Stimulated activated CD4-positive, alpha-beta T cell treated with anti-CD3 and anti-CD28 coated beads, Interleukin-12 subunit alpha, Interleukin-12 subunit beta, amount 100 ng/mL, for 4 hours (primary cell): ENCODE results near the gene SBF2.

ENCODE experiments used
- DNase-seq: peaks from one replicate; pipeline ENCODE4 v3.0.0-alpha.2; 2020

Gene SBF2

DNA sequence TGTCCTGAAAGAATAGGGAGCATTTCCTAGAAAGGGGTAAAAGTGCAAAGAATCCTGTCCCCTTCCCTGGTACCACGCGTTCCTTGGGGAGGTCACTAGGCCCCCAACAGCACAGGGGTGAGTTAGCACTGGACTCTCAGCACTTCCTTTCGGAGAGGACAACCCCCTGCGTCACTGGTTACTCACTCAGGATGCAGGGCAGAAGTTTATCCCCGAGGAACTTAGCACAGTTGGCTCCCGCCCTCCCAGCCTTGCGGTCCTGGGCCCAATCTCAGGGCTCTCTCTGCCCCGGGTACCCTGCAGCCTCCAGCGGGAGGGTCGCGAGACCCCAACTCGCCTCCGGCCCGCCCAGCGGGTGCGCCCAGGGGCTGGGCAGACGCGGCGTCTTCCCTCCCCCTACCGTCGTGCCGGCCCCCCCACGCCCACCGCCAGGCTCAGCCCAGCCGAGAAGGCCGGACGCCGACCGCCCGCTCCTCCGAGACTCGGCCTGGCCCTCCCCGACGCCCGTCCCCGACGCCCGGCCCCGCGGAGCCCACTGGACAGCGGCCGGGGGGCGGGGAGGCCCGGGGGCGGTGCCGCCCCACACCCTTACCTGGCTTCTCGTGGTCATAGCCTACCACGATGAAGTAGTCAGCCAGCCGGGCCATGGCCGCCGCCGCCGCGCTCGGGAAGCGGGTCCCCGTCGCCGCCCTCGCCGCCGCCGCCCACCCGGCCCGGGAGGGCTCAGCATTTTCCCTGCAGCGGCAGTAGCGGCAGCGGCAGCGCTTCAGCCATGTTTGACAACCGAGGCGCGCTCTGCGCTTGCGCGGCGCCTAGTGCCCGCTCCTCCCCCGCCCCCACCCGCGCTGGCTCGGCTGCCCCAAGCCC is at the start of gene SBF2:
Gene SBF2 (minus strand): TSS at position 797 of the 867 bp plus-strand sequence. CDS start 150 bp downstream, at position 647.
- peak; percentile 80 for DNase-seq

DNA sequence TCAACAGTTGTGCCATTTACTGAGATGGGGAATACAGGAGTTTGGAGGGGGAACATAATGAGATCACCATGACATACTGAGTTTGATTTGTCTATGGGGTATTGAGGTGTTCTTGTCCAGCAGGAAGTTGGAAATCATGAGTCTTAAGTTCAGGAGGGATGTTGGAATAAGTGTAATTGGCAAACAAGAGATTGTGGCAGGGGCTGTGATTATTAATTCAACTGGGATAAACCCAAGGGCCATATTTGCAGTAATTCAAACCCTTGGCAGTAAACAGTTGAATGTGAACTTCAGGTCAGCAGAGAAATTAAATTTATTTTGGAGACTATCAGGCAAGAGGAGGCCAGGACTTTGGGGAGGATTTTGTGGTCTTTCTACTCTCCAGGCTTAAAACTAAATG is 44.3 kb upstream of the SBF2 start:
- no peak for DNase-seq

DNA sequence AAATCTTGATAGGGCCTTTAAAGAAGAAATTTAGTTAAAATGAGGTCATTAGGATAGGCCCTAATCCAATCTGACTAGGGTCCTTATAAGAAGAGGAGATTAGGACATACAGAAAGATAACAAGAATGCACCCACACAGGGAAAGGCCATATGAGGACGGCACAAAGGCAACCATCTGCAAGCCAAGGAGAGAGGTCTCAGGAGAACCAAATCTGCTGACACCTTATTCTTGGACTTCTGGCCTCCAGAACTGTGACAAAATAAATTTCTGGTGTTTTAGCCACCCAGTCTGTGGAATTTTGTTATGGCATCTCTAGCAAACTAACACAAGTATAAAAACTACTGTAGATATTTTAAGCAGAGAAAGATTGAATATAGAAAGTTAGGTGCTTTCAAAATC is 39.5 kb upstream of the SBF2 start:
- no peak for DNase-seq

DNA sequence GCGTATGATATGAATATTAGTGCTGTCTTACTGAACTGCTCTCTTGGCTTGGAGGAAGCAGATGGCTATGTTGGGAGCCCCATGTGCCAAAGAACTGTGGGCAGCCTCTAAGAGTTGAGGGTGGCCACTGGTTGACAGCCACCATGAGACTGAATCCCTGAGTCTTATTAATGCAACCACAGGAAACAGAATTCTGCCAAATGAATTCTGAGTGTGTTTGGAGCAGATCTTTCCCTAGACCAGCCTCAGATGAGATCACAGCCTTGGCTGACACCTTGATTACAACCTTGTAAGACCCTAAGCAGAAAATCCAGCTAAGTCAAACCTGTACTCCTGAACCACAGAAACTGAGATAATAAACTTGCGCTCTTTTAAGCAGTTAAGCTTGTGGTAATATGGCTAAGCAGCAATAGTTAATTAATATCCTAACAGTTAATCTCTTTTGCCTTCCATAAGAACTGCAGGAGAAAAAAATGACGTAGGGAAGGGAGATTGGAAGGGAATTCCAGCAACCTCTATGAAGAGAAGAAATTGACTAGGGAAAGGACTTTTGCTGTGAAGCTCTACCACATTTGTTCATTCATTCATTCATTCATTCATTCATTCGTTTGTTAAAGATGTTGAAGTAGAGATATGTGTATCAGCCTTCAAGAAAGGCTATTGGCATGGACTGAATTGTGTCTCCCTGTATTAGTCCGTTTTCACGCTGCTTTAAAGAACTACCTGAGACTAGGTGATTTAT is 37.7 kb upstream of the SBF2 start:
- DNase-seq = no peak

DNA sequence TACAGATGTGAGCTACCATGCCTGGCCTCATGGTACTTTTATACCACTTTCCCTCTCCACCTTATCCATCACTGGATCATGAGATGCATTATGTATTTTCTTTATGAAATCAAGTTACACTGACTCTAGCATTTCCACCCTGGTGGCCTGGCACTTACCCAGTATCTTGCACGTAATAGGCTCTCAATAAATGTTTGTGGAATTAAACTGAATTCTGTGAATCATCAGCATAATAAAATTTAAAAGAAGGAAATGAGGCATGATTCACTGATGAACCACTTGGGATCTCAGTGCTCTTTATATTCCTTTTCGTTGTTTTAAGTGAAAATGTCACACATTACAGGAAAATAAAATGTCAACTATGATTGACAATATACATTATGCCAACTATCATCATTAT is 35.9 kb upstream of the SBF2 start:
- DNase-seq = no peak

DNA sequence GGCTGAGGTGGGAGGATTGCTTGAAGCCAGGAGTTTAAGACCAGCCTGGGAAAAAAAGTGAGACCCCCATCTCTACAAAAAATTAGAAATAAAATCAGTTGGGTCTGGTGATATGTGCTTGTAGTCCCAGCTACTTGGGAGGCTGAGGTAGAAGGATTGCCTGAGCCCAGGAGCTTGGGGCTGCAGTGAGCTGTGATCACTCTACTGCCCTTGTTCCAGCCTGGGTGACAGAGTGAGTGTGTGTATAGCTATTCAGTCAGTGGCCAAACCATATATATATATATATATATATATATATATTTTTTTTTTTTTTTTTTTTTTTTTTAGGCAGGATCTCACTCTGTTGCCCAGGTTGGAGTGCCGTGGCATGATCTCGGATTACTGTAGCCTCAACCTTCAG is 35.3 kb upstream of the SBF2 start:
- no peak for DNase-seq

DNA sequence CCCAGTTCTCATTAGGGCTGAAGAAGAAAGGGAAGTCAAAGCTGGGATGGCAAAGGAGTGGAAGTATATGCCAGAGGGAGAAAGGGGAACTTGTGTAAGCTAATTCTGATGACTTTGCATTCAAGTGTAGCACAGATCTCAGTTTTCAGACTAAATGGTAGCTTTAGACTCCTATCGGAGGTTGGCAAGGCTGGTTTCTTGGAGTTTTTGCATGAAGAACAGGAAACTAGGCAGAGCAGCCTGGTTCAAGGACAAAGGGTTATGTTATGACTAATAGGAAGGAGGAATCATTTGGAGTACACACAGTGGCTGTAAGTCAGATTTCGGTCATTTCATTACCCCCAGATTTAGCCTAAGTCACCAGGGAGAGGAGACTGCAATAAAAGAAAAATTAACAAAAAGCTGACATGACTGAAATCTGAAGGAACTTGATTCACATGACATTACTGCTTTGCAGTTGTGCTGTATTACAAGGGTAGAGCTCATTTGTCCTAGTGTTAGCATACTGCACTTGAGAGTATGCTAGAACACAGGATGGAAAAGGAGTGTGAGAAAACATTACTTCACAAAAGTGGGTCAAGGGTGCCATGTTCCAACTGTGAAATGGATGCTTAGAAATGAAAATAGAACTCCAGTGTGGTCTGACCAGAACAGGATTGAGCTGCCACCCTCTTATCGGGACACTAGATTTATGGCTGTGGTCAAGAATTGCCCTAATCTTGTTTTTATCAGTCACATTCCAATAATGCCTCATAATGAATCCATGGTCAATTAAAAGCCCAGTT is 34.5 kb upstream of the SBF2 start:
- no peak for DNase-seq

DNA sequence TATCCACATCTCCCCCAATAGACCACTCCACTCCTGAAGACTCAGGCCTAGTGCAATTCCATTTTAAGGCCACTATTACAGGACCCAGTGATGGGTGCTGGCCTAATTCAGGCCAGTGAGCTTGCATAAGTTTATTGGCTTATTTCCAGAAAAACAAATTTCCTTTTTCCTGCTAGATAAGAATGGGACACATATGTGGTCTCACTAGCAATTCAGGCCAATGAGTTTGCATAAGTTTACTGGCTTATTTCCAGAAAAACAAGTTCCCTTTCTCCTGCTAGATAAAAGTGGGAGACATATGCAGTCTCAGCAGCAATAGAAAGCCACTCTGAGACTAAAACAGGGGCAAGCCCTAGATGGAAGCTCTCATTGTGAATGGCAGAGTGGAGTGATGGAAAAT is 33.2 kb upstream of the SBF2 start:
- no peak for DNase-seq

DNA sequence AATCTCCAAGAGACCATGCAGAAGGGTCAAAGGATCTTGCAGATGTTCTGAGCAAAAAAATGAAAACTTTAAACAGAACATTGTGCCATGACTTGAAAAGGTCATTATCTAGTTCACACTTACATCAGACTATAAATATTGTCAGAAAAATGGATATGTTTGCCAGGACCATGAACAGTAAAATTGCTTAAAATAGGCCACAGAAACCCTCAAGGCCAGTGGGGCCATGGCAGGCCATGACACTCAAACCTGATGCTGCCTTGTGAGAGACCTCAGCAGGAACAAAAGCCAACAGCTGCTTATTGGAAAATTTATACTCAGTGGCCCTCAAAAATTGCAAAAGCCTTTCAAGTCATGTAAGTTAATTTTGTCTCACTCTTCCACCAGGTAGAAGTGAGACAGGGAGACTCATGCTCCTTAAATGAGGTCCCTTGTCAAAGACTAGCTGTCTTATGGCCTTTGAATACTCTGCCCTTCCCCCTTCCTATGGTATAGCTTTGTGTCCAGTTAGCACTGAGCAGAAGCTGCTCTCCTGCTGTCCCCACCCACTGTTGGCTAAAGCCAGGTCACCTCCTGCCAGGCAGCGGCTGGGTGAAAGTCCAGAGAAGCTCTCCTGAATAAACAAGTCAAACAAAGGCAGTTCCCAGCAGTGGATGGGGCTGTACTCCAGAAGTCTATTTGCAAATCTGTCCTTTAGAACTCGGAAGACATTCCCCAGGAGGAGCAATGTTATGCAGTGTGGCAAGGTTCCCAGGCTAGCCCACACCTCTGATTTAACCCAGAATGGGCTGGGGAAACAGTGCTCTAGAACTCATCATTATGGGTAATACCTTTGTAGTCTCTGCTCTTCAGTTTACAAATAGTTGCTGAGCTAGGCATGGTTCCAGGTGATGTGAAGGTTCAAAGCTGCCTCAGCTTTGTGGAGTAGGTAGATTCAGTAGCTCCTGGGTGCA is 32.3 kb upstream of the SBF2 start:
- no peak for DNase-seq

DNA sequence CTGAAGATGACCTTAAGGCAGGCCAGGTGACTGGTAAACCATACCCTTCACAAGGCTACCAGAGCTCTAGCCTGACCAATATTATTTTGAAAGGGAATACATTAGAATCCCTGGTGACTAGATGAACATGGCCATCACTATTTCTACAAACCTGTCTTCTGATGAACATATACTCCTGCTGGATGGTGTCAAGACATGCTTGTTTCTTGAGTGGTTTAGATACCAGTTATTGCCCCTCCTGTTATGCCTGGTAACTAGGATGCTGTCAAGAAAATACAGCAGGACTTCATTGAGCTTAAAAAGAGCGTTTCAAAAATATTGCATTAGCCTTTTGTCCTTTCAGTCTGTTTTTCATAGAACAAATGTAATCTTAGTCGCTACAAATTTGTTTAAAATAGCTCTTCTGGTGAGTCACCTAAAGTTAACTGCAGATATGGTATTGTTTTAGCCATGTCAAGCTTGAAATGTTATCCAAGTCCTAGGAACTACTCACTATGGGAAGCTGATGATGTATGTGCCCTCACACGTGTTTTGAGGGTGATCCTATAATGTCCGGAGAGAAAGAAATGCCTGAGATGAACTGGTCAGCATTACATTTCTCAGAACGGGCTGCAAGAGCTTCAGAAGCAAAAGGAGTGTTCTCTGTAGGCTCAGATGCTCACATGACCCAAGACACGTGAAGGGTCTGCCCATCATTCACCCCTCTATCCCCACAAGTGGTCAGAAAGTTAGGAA is 31.4 kb upstream of the SBF2 start:
- DNase-seq = no peak

DNA sequence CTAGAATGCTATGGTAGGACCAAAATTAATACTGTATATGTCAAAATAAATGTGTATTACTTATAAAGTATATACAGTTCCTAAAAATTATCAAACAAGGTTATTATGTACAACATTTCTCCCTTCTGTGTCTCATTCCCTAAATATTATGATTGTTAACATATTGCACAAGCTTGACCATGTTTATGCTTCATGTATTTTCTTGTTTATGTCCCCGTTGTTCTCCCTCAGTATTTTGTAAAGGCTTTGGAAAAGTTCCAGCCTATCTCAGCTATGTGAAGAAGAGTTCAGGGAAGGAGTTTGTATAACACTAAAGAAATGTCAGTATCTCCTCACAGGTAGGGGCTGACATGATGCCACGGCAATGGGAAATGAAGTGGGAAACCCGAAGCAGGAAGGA is 30.5 kb upstream of the SBF2 start:
- no peak for DNase-seq

DNA sequence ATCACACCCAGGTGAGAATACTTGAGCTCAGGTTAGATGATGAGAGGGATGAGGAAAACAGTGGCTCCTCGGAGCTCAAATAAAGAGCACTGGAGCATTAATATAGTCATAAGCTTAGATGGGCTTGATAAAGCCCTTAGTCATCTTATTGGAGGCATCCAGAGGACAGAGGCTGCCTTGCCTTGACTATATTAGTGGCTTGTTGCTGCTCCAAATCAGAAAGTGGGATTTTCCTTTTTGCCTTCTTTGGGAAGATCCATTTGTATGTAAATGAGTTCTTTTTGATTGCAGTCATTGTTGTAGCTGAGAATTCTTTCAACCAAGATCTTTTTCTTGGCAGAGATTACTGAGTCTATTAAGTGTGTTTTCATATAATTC is 29.8 kb upstream of the SBF2 start:
- no peak for DNase-seq

DNA sequence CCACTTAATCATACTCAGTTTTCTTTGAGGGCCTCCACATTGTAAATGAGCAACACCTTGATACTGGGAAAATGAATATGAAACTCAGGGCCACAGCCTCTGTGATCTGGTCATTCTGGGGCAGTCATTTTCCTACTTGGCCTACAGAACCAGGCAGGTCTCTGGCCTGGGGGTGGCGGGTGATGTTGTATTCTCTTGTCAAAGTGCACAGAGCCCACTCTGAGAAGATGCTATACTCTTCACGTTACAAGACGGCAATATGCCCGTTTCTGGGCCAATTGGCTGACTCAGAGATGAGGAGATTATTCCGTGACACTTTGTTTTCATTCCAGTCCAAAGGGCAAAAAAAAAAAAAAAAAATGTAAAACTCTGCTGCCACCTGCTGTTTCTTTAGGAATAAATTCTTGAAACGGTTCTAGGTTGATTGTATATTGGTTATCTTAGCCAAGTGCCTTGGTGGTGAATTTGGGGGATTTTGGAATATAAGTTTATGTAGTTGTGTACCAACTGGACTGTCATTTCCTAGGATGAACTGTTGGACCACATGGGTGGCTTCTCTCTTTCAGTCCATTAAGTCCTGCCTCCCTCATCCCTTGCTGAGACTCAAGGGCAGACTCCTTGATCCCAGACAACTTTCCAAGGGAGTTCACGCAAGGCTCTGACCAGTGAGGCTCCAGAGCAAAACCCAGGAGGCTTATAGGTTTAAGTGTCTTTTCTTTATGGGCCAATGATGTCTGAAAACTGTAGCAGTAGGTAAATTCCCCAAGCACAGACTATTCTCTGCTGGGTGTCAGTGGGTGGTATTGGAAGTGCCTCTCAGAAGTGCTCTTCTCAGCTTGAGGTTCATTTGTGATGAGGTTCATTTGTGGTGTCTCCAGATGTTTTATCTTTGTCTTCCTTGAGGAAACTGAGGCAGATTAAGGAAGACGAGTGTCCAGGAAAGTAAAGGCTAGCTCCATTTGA is 29.1 kb upstream of the SBF2 start:
- peak; percentile 30 for DNase-seq

DNA sequence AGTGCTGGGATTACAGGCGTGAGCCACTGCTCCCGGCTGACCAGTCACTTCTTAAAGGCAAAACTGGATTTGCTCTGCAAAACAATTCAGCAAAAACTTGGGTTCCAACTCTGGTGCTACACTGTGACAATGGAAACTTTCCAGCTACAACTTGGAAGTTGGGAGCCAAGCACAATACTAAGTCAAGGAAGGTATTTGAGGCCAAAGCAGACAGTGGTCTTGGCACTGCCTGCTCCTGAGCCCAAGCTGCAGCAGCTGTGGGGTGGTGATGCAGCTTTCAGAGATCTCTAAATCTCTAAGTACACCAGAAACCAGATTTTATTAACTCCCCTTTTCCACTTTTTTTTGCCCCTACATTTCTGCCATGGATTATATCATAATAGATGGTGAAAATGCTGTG is 28.4 kb upstream of the SBF2 start:
- DNase-seq = no peak

DNA sequence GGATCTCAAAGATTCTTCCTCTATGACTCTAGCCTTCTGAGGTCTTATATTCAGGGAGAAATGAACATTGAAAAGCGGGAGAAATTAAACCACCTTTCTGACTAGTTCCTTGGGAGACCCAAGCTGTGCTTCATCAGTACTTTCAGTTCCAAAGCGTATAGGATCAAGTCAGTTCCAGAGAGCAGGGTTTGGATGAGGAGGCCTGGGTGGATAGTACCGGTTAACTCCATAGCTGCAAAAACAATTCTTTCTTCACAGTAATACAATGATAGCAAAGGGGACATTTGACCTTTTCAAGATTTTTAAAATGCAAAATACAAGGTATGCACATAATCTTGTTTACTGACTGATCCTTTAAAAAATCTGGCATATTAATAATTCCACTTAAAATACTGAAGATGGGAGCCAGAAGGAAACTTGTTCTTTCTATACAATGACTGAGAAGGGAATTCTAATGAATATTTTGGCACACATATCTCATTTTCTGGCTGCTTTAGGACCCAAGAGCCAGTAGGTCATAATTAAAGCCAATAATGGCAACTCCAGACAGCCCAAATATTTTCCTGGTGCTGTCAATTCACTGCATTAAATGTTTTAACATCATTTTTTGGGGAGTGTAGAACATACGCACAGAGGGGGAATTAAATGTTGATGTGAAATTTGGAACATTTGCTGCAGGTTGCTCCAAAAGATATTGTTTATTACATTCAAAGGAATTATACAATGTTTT is 26.9 kb upstream of the SBF2 start:
- DNase-seq = no peak

DNA sequence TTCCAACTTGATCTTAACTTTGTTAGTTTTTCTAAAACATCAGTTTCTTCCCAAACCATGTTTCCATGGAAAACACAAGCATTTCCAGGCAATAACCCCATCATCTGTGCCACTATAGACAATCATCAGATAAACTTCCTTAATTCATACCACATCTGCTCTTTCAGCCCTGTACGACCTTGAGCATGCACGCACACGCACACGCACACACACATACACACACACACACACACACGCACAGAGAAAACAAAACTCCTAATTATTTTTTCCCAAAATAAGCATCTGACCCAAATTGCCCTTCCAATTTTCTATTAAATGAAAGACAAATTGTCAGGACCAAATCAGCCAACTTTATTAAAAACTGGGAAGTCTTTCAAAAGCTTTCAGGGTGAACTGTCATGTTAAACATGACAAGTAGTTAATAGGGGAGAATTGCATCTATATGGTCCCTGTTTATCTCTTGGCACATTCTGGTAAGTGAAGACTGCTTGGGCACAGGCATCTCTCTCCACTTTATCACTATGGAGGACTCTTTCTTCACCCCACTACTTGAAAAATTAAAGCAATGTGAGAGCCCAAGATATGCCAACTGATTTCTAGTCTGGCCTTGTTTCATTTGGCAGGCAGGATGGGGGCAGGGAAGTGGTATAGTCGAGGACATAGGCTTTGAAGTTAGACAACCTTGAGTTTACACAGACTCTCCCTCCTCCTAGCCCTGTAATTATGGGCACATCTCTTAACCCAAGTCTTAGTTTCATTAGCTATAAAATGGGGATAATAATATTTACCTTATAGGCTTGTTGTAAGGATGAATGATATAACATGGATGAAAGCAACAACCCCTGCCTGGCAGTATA is 25.9 kb upstream of the SBF2 start:
- DNase-seq = no peak

DNA sequence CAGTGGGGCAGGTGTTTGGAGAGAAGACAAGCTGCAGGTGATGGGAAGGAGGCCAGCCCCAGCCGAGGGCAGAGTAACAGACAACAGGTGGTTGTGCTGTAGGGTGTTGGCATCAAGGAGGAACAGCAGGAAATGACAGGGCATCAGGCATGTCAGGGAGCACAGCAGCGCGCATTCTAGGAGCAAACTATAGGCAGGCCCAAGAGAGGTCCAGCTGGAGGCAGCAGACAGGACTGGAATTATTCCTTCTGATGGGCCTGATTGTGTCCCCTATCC is 24.4 kb upstream of the SBF2 start:
- DNase-seq = no peak

DNA sequence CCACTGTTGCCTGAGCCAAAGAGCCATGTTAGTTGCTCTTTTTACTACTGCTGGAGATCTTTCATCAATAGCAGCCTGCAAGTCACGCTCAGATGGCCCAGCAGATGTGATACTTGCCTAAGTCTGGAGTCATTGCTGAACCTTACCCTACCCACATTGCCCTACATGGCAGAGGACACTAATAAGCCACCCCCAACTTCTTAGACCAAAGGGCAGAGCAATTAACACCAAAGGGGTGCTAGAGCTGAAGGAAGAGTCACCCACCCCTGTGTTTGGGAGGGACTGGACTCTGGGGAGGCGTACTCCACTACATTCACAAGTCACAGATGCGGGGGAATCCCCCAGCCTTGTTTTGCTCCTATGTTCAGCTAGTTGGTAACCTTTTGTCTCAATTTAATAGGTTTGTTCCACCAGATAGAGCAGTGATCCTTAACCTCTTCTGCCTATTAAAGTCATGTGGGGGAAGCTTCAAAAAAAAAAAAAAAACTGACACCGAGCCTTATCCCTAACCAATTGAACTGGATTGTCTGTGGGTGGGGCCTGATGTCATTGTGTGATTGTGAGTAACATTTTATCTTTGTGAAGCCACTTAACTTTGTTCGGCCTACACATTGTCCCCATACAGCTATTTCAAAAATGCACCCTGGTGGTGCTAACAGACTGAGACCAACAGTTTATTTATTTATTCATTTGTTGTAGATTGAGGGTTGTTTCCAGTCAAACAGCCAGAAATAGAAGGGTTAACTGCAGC is 23.9 kb upstream of the SBF2 start:
- DNase-seq = no peak
